H1 (cell line): ENCODE measurements around the gene SAMD14. TPM values are rescaled to one million over a fixed set of nuclear protein-coding genes. Genes with fewer than 3 reads are reported as not detected.

Experiments used
- CTCF ChIA-PET: fragments of 300-600 bp; sonication (Branson Sonifier 250); formaldehyde crosslinking; loops from one replicate; lab custom pipeline; 2021; ENCODE audit not compliant: partially characterized antibody; lab: Charles Lee
- POLR2A ChIA-PET: fragments of 300-600 bp; sonication (Branson Sonifier 250); formaldehyde crosslinking; loops from one replicate; lab custom pipeline; 2021; ENCODE audit warnings: inconsistent platforms; ENCODE audit not compliant: partially characterized antibody; lab: Charles Lee
- DNase-seq, 2 experiments: peaks; one replicate each; pipeline versions ENCODE4 v3.0.0 to v3.0.0-alpha.2; 2010 to 2022; ENCODE audit warnings: low spot score in 2 of 2, low read depth in 1 of 2, mixed read lengths in 1 of 2
- FAIRE-seq: peaks from 2 replicates; lab custom pipeline; 2011; peaks lifted over from hg19 to GRCh38; lab: Jason Lieb, UNC
- H2AFZ ChIP-seq: 2 replicates; pipeline ENCODE4 v1.8.1; 2012; ENCODE audit warnings: low read length, inconsistent platforms
- H2AK5ac ChIP-seq: 2 replicates; pipeline ENCODE4 v1.6.1; 2013; ENCODE audit warnings: low read depth, low read length
- H2BK120ac ChIP-seq: replicated peaks from 2 replicates; pipeline ENCODE3; 2013; ENCODE audit warnings: low read depth, low read length, inconsistent platforms
- H2BK12ac ChIP-seq: 2 replicates; pipeline ENCODE4 v1.6.1; 2013; ENCODE audit warnings: low read depth, low read length
- H2BK15ac ChIP-seq: 2 replicates; pipeline ENCODE4 v1.6.1; 2013; ENCODE audit warnings: low read length
- H2BK20ac ChIP-seq: 2 replicates; pipeline ENCODE4 v1.6.1; 2013; ENCODE audit warnings: low read length
- H2BK5ac ChIP-seq: 2 replicates; pipeline ENCODE4 v1.6.1; 2013; ENCODE audit warnings: low read depth, low read length
- H3K14ac ChIP-seq: 2 replicates; pipeline ENCODE4 v1.6.1; 2013; ENCODE audit warnings: inconsistent platforms; ENCODE audit not compliant: insufficient read length
- H3K18ac ChIP-seq: 2 replicates; pipeline ENCODE4 v1.6.1; 2013; ENCODE audit warnings: low read length; ENCODE audit errors: extremely low read depth
- H3K23ac ChIP-seq: 2 replicates; pipeline ENCODE4 v1.6.1; 2013; ENCODE audit warnings: inconsistent platforms; ENCODE audit not compliant: insufficient read length
- H3K23me2 ChIP-seq: 2 replicates; pipeline ENCODE4 v1.6.1; 2013; ENCODE audit warnings: low read depth, low read length
- H3K27ac ChIP-seq: 2 replicates; pipeline ENCODE4 v1.6.1; 2011; ENCODE audit warnings: low read depth, low read length, inconsistent platforms
- H3K27me3 ChIP-seq, 4 experiments: replicated peaks in 1 of 4; 1 replicate in 1 of 4; 2 replicates in 3 of 4; pipeline versions ENCODE4 v1.6.1 to v1.8.1; 2011 to 2013; ENCODE audit warnings: low read length in 3 of 4, mild to moderate bottlenecking in 3 of 4, inconsistent platforms in 2 of 4, mixed read lengths in 2 of 4, moderate library complexity in 1 of 4; ENCODE audit not compliant: control insufficient read depth in 3 of 4, insufficient read depth in 3 of 4; ENCODE audit errors: extremely low read depth in 1 of 4
- H3K36me3 ChIP-seq, 4 experiments: 2 replicates each; pipeline versions ENCODE4 v1.6.1 to v1.8.1; 2011 to 2013; ENCODE audit warnings: mild to moderate bottlenecking in 4 of 4, low read length in 3 of 4, moderate library complexity in 2 of 4, control low read depth in 1 of 4, inconsistent platforms in 1 of 4; ENCODE audit not compliant: insufficient read depth in 4 of 4, control insufficient read depth in 2 of 4
- H3K4ac ChIP-seq: replicated peaks from 2 replicates; pipeline ENCODE3; 2013; ENCODE audit warnings: low read length, low read depth, mixed read lengths, inconsistent platforms; ENCODE audit not compliant: insufficient read length
- H3K4me1 ChIP-seq, 4 experiments: replicated peaks in 1 of 4; 1 replicate in 1 of 4; 2 replicates in 3 of 4; pipeline versions ENCODE4 v1.6.1 to v1.8.1; 2011 to 2013; ENCODE audit warnings: low read length in 3 of 4, inconsistent platforms in 2 of 4, mixed read lengths in 1 of 4; ENCODE audit not compliant: insufficient read depth in 4 of 4, control insufficient read depth in 3 of 4
- H3K4me2 ChIP-seq, 2 experiments: 2 replicates each; pipeline versions ENCODE4 v1.6.1 to v1.8.1; 2011 to 2013; ENCODE audit warnings: low read depth in 2 of 2, low read length in 2 of 2, control low read depth in 1 of 2, inconsistent platforms in 1 of 2, mild to moderate bottlenecking in 1 of 2; ENCODE audit not compliant: insufficient read depth in 1 of 2
- H3K4me3 ChIP-seq, 4 experiments: fragments of 200-600, 300-600 bp in 1 of 4; sonication (generic), shearing (Covaris generic), sonication (Bioruptor Twin) in 1 of 4; 2 replicates each; pipeline versions ENCODE4 v1.5.1 to v1.8.1; 2011 to 2016; ENCODE audit warnings: low read length in 4 of 4, low read depth in 3 of 4, control low read depth in 2 of 4, inconsistent platforms in 2 of 4, mild to moderate bottlenecking in 2 of 4, mixed read lengths in 1 of 4, moderate library complexity in 1 of 4; ENCODE audit not compliant: insufficient read depth in 2 of 4; ENCODE audit errors: extremely low read depth in 1 of 4
- H3K56ac ChIP-seq: replicated peaks from 2 replicates; pipeline ENCODE3; 2013; ENCODE audit warnings: low read depth, mild to moderate bottlenecking, mixed read lengths, low read length, inconsistent platforms; ENCODE audit not compliant: insufficient read length
- H3K79me1 ChIP-seq: 2 replicates; pipeline ENCODE4 v1.6.1; 2013; ENCODE audit warnings: low read depth, low read length, control low read depth
- H3K79me2 ChIP-seq, 2 experiments: 2 replicates each; pipeline versions ENCODE4 v1.6.1 to v1.8.1; 2012 to 2013; ENCODE audit warnings: low read length in 2 of 2, mild to moderate bottlenecking in 2 of 2, inconsistent platforms in 1 of 2; ENCODE audit not compliant: insufficient read depth in 2 of 2, control insufficient read depth in 1 of 2
- H3K9ac ChIP-seq, 4 experiments: replicated peaks in 1 of 4; 1 replicate in 1 of 4; 2 replicates in 3 of 4; pipeline versions ENCODE4 v1.6.1 to v1.8.1; 2011 to 2013; ENCODE audit warnings: low read depth in 3 of 4, low read length in 3 of 4, control low read depth in 2 of 4, mild to moderate bottlenecking in 2 of 4, moderate library complexity in 2 of 4, inconsistent platforms in 1 of 4; ENCODE audit errors: extremely low read depth in 1 of 4
- H3K9me3 ChIP-seq, 2 experiments: 2 replicates each; pipeline versions ENCODE4 v1.6.1 to v1.8.1; 2012 to 2013; ENCODE audit warnings: mild to moderate bottlenecking in 2 of 2, moderate library complexity in 2 of 2, control low read depth in 1 of 2, inconsistent platforms in 1 of 2, low read depth in 1 of 2, low read length in 1 of 2, mixed read lengths in 1 of 2; ENCODE audit not compliant: insufficient read depth in 2 of 2
- H4K20me1 ChIP-seq, 2 experiments: replicated peaks in 1 of 2; 2 replicates each; pipeline versions ENCODE3 to v1.8.1; 2011 to 2013; ENCODE audit warnings: inconsistent platforms in 2 of 2, low read length in 2 of 2, mild to moderate bottlenecking in 1 of 2; ENCODE audit not compliant: insufficient read depth in 2 of 2, control insufficient read depth in 1 of 2
- H4K5ac ChIP-seq: 2 replicates; pipeline ENCODE4 v1.6.1; 2013; ENCODE audit warnings: low read length, low read depth, mixed read lengths, inconsistent platforms; ENCODE audit not compliant: insufficient read length
- H4K8ac ChIP-seq: 2 replicates; pipeline ENCODE4 v1.8.0; 2013; ENCODE audit warnings: mild to moderate bottlenecking, moderate library complexity, low read length, inconsistent platforms; ENCODE audit not compliant: insufficient read depth; ENCODE audit errors: extremely low read depth
- H4K91ac ChIP-seq: replicated peaks from 2 replicates; pipeline ENCODE3; 2013; ENCODE audit warnings: low read length, mixed read lengths, inconsistent platforms; ENCODE audit not compliant: insufficient read length
- BRCA1 ChIP-seq: IDR thresholded peaks from 2 replicates; pipeline ENCODE4 v1.6.1; 2012; ENCODE audit warnings: low read depth, low read length, improper control_type of control experiment
- CREB1 ChIP-seq: IDR thresholded peaks from 2 replicates; pipeline ENCODE4 v1.6.1; 2012; ENCODE audit warnings: inconsistent platforms
- FOSL1 ChIP-seq: IDR thresholded peaks from 2 replicates; pipeline ENCODE4 v1.6.1; 2011; ENCODE audit warnings: mild to moderate bottlenecking, low read depth, low read length, moderate library complexity; ENCODE audit not compliant: insufficient read depth
- GTF2F1 ChIP-seq: IDR thresholded peaks from 2 replicates; pipeline ENCODE4 v1.6.1; 2012; ENCODE audit warnings: low read depth, low read length, improper control_type of control experiment, borderline replicate concordance
- JUN ChIP-seq: IDR thresholded peaks from 2 replicates; pipeline ENCODE4 v1.6.1; 2011; ENCODE audit warnings: low read depth, mild to moderate bottlenecking, improper control_type of control experiment, low read length
- MAX ChIP-seq: IDR thresholded peaks from 2 replicates; pipeline ENCODE4 v1.6.1; 2012; ENCODE audit warnings: inconsistent platforms
- SIRT6 ChIP-seq: IDR thresholded peaks from one replicate; pipeline ENCODE4 v1.7.1; 2012; ENCODE audit warnings: low read length, inconsistent platforms
- YY1 ChIP-seq: IDR thresholded peaks from 2 replicates; pipeline ENCODE4 v1.6.1; 2011; ENCODE audit warnings: low read depth, mild to moderate bottlenecking, low read length
- WGBS, 2 experiments: shearing (Covaris generic) in 1 of 2; methylation state at CpG; one replicate each; pipeline versions ENCODE4 v1.1.6 to v1.1.7; 2013 to 2015; ENCODE audit warnings: low lambda C conversion rate in 2 of 2, mixed read lengths in 2 of 2, inconsistent platforms in 1 of 2, low coverage in 1 of 2, missing lambda C conversion rate in 1 of 2; ENCODE audit not compliant: insufficient replicate concordance in 2 of 2, insufficient coverage in 1 of 2, insufficient read length in 1 of 2; ENCODE audit errors: extremely low coverage in 1 of 2, missing lambda C conversion rate in 1 of 2; 5-methylcytosine and 5-hydroxymethylcytosine counted together
- polyA plus RNA-seq, 7 experiments: library from polyadenylated mRNA; depleted of rRNA in 3 of 7; stranded (reverse) in 5 of 7; unstranded in 2 of 7; fragments of >200 nt in 5 of 7; fragments of 200-250 nt in 2 of 7; gene quantifications; 1 replicate in 5 of 7; 2 replicates in 1 of 7; 4 replicates in 1 of 7; pipeline versions ENCODE4 v1.2.1 to v1.2.3, GENCODE V29; 2011 to 2013; ENCODE audit warnings: missing spikeins in 2 of 7, mixed read lengths in 2 of 7
- total RNA-seq: library from RNA; stranded (reverse); fragmentation: NEBNext Ultra II Directional; extraction: Animal tissue kit (Norgen Biotek cat#: 25700); gene quantifications from 2 replicates; pipeline ENCODE4 v1.2.1, GENCODE V29; 2021
- TF ChIP-seq, protein P1 (sequence below): IDR thresholded peaks from 2 replicates; pipeline ENCODE4 v1.6.1; 2012; ENCODE audit warnings: inconsistent platforms

SAMD14 gene
- total and polyA plus RNA-seq, 2 of the 8 experiments (the other 6 are each of a cell fraction or from before 2014, with no cell fraction given) = 5.7 to 5.8 TPM

GRCh38 chr17:50081757-50082156 lies 48.2 kb downstream of the SAMD14 start:
- ChIA-PET CTCF (interaction anchor here (0.6 to 10.1 kb wide), 8 partner anchors 11 to 84 kb away, joined by 3 to 158 read pairs (median 4); partner anchors contain the start of gene ITGA3), POLR2A (interaction anchor here (1.0 to 1.1 kb wide), 2 partner anchors 10 to 54 kb away, joined by 3 read pairs; no protein-coding TSS in a partner anchor)
- H3K27me3 ChIP-seq = no peaks in the 10 kb centered on the region; a peak in 2 of 7 replicates
- H3K79me2 ChIP-seq = no peaks in the 10 kb centered on the region
- no peak overlapping the region for H4K91ac ChIP-seq
- H3K27ac ChIP-seq = no peak overlapping the region
- FAIRE-seq (no peak), DNase-seq (no peak)
- peaks cover 0 to 6% (median 1%) of the 10 kb centered on the region in 4 experiments; a peak in 3 of 8 replicates for H3K36me3 ChIP-seq
- no peak overlapping the region for H2BK5ac ChIP-seq
- H2AK5ac ChIP-seq = no peak overlapping the region
- no peak overlapping the region for H3K4me2 ChIP-seq
- no peak overlapping the region for H3K18ac ChIP-seq
- no peaks in the 10 kb centered on the region for H3K79me1 ChIP-seq
- H3K9me3 ChIP-seq = no peaks in the 10 kb centered on the region
- H3K23me2 ChIP-seq = no peaks in the 10 kb centered on the region
- H3K23ac ChIP-seq = no peak overlapping the region
- H3K14ac ChIP-seq = no peak overlapping the region
- H2BK20ac ChIP-seq = no peak overlapping the region
- no peak overlapping the region for H4K8ac ChIP-seq
- no peak overlapping the region for H2BK12ac ChIP-seq
- H2BK15ac ChIP-seq = no peak overlapping the region
- peaks cover 0 to 8% of the 10 kb centered on the region in 2 experiments for H4K20me1 ChIP-seq
- no peak overlapping the region for H2BK120ac ChIP-seq
- no peak overlapping the region for H3K9ac ChIP-seq
- 81% methylated on average over 5 of the region's 5 CpGs; no CpG with 5 or more reads in 1 of the 2 experiments for WGBS, 2 experiments
- no peak overlapping the region for H4K5ac ChIP-seq
- H2AFZ ChIP-seq = no peak overlapping the region
- H3K4me3 ChIP-seq = no peak overlapping the region
- H3K56ac ChIP-seq = no peak overlapping the region
- H3K4ac ChIP-seq = no peak overlapping the region
- H3K4me1 ChIP-seq = peaks cover 0 to 4% (median 3%) of the 10 kb centered on the region in 4 experiments; a peak in 3 of 7 replicates
- no peak for TF ChIP-seq YY1
- TF ChIP-seq JUN = no peak
- TF ChIP-seq, protein P1, sequence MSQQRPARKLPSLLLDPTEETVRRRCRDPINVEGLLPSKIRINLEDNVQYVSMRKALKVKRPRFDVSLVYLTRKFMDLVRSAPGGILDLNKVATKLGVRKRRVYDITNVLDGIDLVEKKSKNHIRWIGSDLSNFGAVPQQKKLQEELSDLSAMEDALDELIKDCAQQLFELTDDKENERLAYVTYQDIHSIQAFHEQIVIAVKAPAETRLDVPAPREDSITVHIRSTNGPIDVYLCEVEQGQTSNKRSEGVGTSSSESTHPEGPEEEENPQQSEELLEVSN = no peak
- TF ChIP-seq CREB1 = no peak
- no peak for TF ChIP-seq MAX
- TF ChIP-seq BRCA1 = no peak
- TF ChIP-seq GTF2F1 = no peak
- TF ChIP-seq FOSL1 = no peak
- TF ChIP-seq SIRT6 = no peak
